GM10847 (cell line): ENCODE measurements around the gene GIMAP6.

Source experiments
- POLR2A ChIP-seq: IDR thresholded peaks from 2 replicates; pipeline ENCODE4 v1.6.1; 2011; ENCODE audit not compliant: insufficient read length; ENCODE audit errors: extremely low read depth

Gene GIMAP6

GRCh38 chr7:150631866-150632864 lies at the start of gene GIMAP6:
GIMAP6 (minus strand) TSS chr7:150632385; CDS start chr7:150630142, 2,243 bp downstream.
- TF ChIP-seq POLR2A = no peak

DNA sequence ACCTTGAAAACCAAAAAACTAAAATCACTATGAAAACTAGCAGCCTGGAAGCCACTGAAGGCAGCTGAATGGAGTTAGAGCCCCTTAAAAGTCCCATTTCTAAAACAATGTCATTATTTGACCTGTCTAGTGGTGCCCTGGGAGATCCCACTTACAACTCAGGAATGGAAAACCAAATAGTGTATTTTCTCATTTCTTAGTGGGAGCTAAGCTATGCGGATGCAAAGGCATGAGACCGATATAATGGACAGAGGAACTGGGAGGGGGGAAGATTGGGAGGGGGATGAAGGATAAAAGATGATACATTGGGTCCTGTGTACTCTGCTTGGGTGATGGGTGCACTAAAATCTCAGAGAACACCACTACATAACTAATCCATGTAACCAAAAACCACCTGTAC lies 43.5 kb upstream of the GIMAP6 start:
- TF ChIP-seq POLR2A = no peak

- TF ChIP-seq POLR2A = no peak
Observed at GRCh38 chr7:150668977-150669376, 36.8 kb upstream of the GIMAP6 start.

GRCh38 chr7:150668472-150668911 lies 36.3 kb upstream of the GIMAP6 start:
- TF ChIP-seq POLR2A = no peak

GRCh38 chr7:150666412-150666811 lies 34.2 kb upstream of the GIMAP6 start:
- TF ChIP-seq POLR2A = no peak

DNA sequence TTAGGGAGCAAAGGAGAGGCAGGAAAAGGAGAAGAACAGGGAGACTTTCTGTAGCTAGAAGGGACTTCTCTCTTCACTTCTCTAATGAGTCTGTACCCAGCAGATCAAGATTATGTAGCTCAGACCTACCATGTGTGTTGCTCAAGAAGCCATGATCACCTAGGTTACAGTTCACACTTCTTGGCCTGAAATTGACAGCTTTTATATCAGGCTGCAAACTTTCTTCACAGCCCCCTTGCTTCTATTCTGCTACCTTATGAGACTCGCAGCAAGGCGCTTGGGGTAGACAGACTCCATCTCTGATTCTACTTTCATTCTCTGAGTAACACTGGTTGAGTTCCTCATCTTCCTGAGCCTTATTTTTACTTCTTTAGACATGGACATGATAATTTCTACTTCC lies 33.7 kb upstream of the GIMAP6 start:
- TF ChIP-seq POLR2A = no peak

- no peak for TF ChIP-seq POLR2A
Observed at GRCh38 chr7:150665089-150665748, 33.0 kb upstream of the GIMAP6 start.

GRCh38 chr7:150663802-150664494 lies 31.8 kb upstream of the GIMAP6 start:
- TF ChIP-seq POLR2A = no peak

DNA sequence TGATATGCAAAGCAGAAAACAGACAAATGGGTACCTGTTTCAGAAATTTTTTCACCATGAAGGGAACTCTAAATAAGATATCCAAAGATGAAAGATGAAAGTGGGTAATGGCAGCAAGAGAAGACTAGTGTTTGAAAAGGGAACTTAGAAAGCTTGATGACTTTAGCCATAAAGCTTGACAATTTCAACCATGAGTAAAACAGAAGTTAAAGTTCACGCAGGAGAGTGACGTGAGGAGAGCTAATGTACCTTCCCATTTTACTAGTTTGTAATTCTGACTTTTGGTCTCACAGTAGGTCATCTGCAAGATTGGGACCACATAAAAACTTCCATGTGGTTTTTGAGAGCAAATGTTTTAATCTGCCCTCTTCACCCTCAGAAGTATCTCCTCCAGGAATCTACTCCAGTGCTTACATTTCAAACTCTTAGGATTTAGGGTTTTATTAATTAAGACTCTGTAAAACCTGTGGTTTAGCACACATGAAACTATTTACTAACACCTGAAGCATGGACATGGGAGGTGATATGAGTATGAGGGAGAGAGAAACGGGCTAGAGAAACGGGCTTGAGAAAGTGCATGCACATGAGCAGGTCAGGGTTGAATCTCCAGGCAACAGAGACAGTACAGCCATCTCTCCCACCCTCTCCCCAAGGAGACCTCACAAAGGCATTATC lies 28.9 kb upstream of the GIMAP6 start:
- no peak for TF ChIP-seq POLR2A

DNA sequence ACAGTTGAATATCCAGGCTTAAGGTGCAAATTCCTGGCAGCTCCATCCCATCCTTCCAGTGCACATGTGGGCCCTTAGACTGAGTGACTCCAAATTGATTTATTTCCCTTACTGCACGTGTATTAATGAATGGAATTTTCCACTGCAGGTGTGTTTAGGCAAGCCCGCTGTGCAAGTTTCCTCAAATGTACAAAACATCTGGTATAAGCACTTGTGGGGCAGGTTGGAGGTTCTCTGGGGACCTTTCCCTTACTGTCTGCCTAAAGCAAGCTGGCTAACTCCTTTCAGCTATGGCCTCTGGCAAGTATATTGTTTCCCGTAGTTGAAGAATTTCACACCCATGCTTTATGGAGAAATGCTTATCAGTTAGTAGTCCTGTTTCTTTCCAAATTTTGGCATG lies 25.3 kb upstream of the GIMAP6 start:
- TF ChIP-seq POLR2A = no peak

GRCh38 chr7:150656047-150656446 lies 23.9 kb upstream of the GIMAP6 start:
- TF ChIP-seq POLR2A = no peak

DNA sequence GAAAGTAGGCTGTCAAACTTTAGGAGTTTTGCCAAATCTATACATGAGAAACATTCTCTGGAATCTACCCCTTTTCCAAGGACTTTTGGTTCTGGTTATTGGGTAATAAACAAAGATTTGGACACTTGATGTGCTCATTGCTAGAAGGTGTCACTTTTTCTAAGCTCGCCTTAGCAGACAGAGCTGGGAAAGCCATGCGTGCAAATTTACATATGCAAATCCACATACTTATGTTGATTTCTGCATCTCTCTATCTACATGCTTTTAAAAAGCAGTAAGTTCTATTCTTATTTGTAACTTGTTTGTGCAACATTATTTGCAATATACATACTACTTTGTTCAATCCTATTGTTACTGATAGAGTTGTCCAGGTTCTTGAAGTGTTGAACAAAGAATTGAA lies 22.5 kb upstream of the GIMAP6 start:
- no peak for TF ChIP-seq POLR2A

DNA sequence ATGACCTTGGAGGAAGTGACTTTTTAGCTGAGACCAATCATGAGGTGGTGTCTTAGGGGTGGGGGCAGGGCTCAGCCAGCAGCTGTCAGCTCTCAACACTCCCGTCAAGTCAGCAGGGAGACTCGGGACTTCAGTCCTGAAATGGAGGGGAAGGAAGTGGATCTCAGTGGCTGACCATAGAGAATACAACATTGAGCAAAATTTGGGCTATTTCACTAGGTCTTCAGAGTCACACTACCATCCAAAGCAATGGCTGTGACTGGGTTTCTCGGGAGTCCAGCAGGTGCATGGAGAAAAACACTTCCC lies 16.8 kb upstream of the GIMAP6 start:
- no peak for TF ChIP-seq POLR2A

DNA sequence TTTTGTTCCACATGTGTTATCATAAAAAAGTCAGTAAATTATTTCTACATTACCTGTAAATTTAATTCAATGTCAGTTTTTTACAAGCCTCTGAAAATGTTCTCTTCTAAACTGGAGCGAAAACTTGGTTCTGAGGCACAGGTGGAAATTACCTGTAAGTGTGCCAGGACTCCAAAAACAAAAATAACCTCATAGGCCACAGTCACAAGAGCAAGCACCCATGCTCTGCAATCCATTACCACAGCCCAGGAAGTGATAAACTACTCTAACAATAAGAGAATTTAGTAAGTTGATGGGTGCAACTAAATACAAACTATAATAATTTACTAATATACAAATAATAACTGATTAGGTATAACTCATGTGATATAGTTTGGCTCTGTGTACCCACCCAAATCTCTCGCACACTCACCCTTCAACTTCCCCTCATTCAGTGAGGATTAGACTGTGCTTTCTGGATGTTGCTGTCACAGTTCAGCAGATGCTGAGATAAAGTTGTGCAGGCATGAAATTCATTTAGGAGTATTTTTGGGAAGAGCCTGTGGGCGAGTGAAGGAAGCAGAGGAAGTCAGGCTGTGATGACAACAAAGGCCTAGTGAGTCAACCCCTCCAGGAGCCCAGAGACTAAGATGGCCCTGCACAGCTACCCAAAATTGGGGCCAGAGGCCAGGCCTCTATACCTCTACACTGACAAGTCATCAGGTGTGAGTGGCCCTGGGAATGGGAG lies 16.3 kb upstream of the GIMAP6 start:
- no peak for TF ChIP-seq POLR2A
